HG03139 (cell line): ENCODE data around the gene ADCY5.
"Not testable (repeated sequence)": the region's sequence is repeated elsewhere in the genome, so short reads cannot be mapped to it uniquely, and the experiment has no call there.

Source experiments
- ATAC-seq: cut with Tn5 transposase; IDR thresholded peaks from one replicate; pipeline ENCODE4 v1.9.1; 2021; ENCODE audit not compliant: unreplicated experiment

ADCY5 gene

GRCh38 chr3:123448536-123449101 lies at the start of gene ADCY5:
Gene ADCY5 (minus strand): TSS chr3:123449090. CDS start chr3:123448545, 545 bp downstream.
- ATAC-seq = no peak

- no peak for ATAC-seq
Observed at GRCh38 chr3:123493912-123494311, 45.0 kb upstream of the ADCY5 start.

- ATAC-seq = no peak
Observed at GRCh38 chr3:123491966-123492587, 43.2 kb upstream of the ADCY5 start.

- ATAC-seq = no peak
Observed at GRCh38 chr3:123489400-123490004, 40.6 kb upstream of the ADCY5 start.

GRCh38 chr3:123488645-123489347 lies 39.9 kb upstream of the ADCY5 start:
- no peak for ATAC-seq

GRCh38 chr3:123487063-123487462 lies 38.2 kb upstream of the ADCY5 start:
- ATAC-seq = not testable (repeated sequence)

GRCh38 chr3:123486460-123486859 lies 37.6 kb upstream of the ADCY5 start:
- no peak for ATAC-seq

GRCh38 chr3:123485551-123485950 lies 36.7 kb upstream of the ADCY5 start:
- no peak for ATAC-seq

GRCh38 chr3:123483146-123483545 lies 34.3 kb upstream of the ADCY5 start:
- no peak for ATAC-seq

- ATAC-seq = no peak
Observed at GRCh38 chr3:123481722-123482457, 33.0 kb upstream of the ADCY5 start.

GRCh38 chr3:123481071-123481470 lies 32.2 kb upstream of the ADCY5 start:
- ATAC-seq = no peak

- no peak for ATAC-seq
Observed at GRCh38 chr3:123480428-123480827, 31.5 kb upstream of the ADCY5 start.

- ATAC-seq = no peak
Observed at GRCh38 chr3:123479891-123480290, 31.0 kb upstream of the ADCY5 start.

GRCh38 chr3:123478314-123478713 lies 29.4 kb upstream of the ADCY5 start:
- ATAC-seq = no peak

- no peak for ATAC-seq
Observed at GRCh38 chr3:123476967-123477750, 28.3 kb upstream of the ADCY5 start.

- ATAC-seq = no peak
Observed at GRCh38 chr3:123475786-123476185, 26.9 kb upstream of the ADCY5 start.

GRCh38 chr3:123471106-123471505 lies 22.2 kb upstream of the ADCY5 start:
- ATAC-seq = no peak

- ATAC-seq = no peak
Observed at GRCh38 chr3:123469323-123469995, 20.6 kb upstream of the ADCY5 start.

GRCh38 chr3:123467046-123467445 lies 18.2 kb upstream of the ADCY5 start:
- ATAC-seq = no peak

- no peak for ATAC-seq
Observed at GRCh38 chr3:123464211-123464610, 15.3 kb upstream of the ADCY5 start.
